Karpas-422 (cell line): ENCODE results near the gene SECISBP2L. TPM values are rescaled to one million over a fixed set of nuclear protein-coding genes. Genes with fewer than 3 reads are reported as not detected.

Experiments
- DNase-seq: peaks from one replicate; pipeline ENCODE4 v3.0.0-alpha.2; 2015
- H2AFZ ChIP-seq: fragments of 200-600 bp; sonication (generic); 2 replicates; pipeline ENCODE4 v1.6.1; 2014; ENCODE audit warnings: antibody characterized with exemption, low read length, mixed read lengths
- H3K27ac ChIP-seq: fragments of 200-600 bp; sonication (generic); 2 replicates; pipeline ENCODE4 v1.5.1; 2014; ENCODE audit warnings: mild to moderate bottlenecking, low read length, moderate library complexity
- H3K27me3 ChIP-seq: fragments of 200-600 bp; sonication (generic); 2 replicates; pipeline ENCODE4 v1.6.1; 2014; ENCODE audit warnings: low read length, mixed read lengths
- H3K36me3 ChIP-seq: fragments of 200-600 bp; sonication (generic); 2 replicates; pipeline ENCODE4 v1.6.1; 2014; ENCODE audit warnings: low read length, mixed read lengths; ENCODE audit not compliant: insufficient read depth
- H3K4me1 ChIP-seq: fragments of 200-600 bp; sonication (generic); 2 replicates; pipeline ENCODE4 v1.6.1; 2014; ENCODE audit warnings: mild to moderate bottlenecking, low read length, mixed read lengths
- H3K4me2 ChIP-seq: fragments of 200-600 bp; sonication (generic); 2 replicates; pipeline ENCODE4 v1.6.1; 2014; ENCODE audit warnings: low read length, low read depth, mild to moderate bottlenecking; ENCODE audit not compliant: poor library complexity, severe bottlenecking
- H3K4me3 ChIP-seq: fragments of 200-600 bp; sonication (generic); 2 replicates; pipeline ENCODE4 v1.5.1; 2014; ENCODE audit warnings: mild to moderate bottlenecking, antibody characterized with exemption, low read length, mixed read lengths
- H3K79me2 ChIP-seq: fragments of 200-600 bp; sonication (generic); 2 replicates; pipeline ENCODE4 v1.6.1; 2014; ENCODE audit warnings: mild to moderate bottlenecking, low read length, mixed read lengths
- H3K9ac ChIP-seq: fragments of 200-600 bp; sonication (generic); 2 replicates; pipeline ENCODE4 v1.6.0; 2014; ENCODE audit warnings: low read length
- H3K9me2 ChIP-seq: fragments of 200-600 bp; sonication (generic), shearing (Covaris generic); replicated peaks from 2 replicates; pipeline ENCODE4 v1.6.0; 2014; ENCODE audit warnings: mild to moderate bottlenecking, low read length, moderate library complexity; ENCODE audit not compliant: insufficient read depth
- H3K9me3 ChIP-seq: fragments of 300-700, 200-600 bp; sonication (generic); 2 replicates; pipeline ENCODE4 v1.6.1; 2014; ENCODE audit warnings: low read length, mixed read lengths
- H4K20me1 ChIP-seq: fragments of 200-600 bp; sonication (generic); 2 replicates; pipeline ENCODE4 v1.6.1; 2014; ENCODE audit warnings: mild to moderate bottlenecking, antibody characterized with exemption, low read length, low read depth; ENCODE audit not compliant: insufficient read depth
- total RNA-seq: library from RNA; depleted of rRNA; stranded (reverse); fragments of >200 nt; shearing (Covaris generic); gene quantifications from 2 replicates; pipeline ENCODE4 v1.2.3, GENCODE V29; 2014; ENCODE audit warnings: low replicate concordance; rRNA removed

Gene SECISBP2L, protein sequence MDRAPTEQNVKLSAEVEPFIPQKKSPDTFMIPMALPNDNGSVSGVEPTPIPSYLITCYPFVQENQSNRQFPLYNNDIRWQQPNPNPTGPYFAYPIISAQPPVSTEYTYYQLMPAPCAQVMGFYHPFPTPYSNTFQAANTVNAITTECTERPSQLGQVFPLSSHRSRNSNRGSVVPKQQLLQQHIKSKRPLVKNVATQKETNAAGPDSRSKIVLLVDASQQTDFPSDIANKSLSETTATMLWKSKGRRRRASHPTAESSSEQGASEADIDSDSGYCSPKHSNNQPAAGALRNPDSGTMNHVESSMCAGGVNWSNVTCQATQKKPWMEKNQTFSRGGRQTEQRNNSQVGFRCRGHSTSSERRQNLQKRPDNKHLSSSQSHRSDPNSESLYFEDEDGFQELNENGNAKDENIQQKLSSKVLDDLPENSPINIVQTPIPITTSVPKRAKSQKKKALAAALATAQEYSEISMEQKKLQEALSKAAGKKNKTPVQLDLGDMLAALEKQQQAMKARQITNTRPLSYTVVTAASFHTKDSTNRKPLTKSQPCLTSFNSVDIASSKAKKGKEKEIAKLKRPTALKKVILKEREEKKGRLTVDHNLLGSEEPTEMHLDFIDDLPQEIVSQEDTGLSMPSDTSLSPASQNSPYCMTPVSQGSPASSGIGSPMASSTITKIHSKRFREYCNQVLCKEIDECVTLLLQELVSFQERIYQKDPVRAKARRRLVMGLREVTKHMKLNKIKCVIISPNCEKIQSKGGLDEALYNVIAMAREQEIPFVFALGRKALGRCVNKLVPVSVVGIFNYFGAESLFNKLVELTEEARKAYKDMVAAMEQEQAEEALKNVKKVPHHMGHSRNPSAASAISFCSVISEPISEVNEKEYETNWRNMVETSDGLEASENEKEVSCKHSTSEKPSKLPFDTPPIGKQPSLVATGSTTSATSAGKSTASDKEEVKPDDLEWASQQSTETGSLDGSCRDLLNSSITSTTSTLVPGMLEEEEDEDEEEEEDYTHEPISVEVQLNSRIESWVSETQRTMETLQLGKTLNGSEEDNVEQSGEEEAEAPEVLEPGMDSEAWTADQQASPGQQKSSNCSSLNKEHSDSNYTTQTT
- 16.3 and 28.7 TPM in 2 replicates for total RNA-seq

DNA sequence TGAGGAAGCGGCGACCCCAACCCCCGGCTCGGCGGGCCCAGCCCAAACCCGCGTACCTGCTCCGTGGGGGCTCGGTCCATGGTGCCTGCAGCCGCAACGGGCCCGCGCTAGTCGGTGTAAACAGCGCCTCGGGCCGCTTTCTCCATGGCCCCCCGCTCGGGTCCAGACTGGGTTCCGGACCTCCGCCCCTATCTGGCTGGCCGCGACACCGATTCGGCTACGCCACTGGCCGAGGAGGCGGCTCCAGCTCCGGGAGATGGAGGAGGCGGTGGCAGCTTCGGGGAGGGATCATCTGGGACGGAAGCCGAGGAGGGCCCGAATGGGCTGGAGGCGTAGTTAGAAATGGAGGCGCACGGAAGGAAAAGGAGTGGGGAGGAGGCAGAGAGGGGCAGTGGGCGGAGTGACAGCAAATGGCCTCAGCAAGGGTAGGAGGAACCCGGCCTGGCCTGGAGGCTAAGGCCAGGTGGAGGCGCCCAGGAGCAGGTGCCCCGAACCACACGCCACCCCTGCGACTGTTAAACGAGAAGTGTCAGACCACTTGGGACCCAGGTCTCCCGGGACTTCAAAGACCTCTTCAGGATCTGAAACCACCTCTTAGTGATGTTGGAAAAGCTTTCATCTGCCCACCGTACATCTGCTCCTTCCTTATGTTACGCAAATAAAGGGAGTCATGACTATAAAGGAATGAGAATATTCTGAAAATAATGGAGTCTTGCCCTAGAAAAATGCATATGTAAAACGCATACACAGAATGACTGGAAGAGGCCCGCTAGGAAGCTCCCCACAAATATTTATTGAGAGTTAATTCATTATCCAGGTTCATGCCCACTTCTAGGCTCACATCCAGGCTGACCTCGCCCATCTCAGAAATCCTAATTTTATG, at the start of gene SECISBP2L:
TSS of gene SECISBP2L (minus strand) at position 227 of the 883 bp plus-strand sequence. CDS start at position 80, 147 bp downstream.
- Histone ChIP-seq H3K4me2 (peak within 1 kb of the TSS; percentile 84), H3K4me3 (peak within 1 kb of the TSS; percentile 94), H3K4me1 (peaks cover 28% of the 10 kb centered on the region), H3K9me2 (no peaks in the 10 kb centered on the region), H4K20me1 (peaks cover 6% of the 10 kb centered on the region; the same call in 1 of the 2 replicates), H3K9ac (peak within 1 kb of the TSS; percentile 87), H2AFZ (peak within 1 kb of the TSS; percentile 74), H3K9me3 (no peaks in the 10 kb centered on the region), H3K36me3 (no peaks in the 10 kb centered on the region), H3K79me2 (peaks cover 37% of the 10 kb centered on the region), H3K27me3 (no peaks in the 10 kb centered on the region), H3K27ac (peak within 1 kb of the TSS; percentile 42; the same call in 1 of the 2 replicates)
- DNase-seq: peak; percentile 98

DNA sequence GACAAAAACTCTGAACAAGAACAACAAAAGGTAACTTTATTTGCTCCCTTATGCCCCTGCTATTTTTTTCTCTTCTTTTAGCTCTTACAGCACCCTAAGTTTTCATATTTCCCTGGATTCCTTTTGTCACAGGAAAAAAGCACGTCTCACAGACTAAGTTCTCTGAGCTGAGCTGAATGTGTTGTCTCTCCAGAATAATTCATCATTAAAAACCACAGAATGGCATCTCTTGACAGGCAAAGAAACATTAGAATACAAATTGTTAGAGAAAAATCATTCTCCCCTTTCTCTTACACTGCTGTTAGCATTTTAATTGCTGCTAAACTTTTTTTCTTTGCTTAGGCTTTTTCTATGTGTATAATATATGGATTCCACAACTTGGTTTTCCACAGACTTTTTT, 48.7 kb upstream of the SECISBP2L start:
- H3K9ac ChIP-seq: no peak overlapping the region
- H3K36me3 ChIP-seq: 0 out of 2 replicates have a peak, but pooled peaks cover 3% of the 10 kb centered on the region
- no peaks in the 10 kb centered on the region for H3K4me1 ChIP-seq
- H2AFZ ChIP-seq: no peak overlapping the region
- no peaks in the 10 kb centered on the region for H3K9me3 ChIP-seq
- no peak overlapping the region for H3K27ac ChIP-seq
- H4K20me1 ChIP-seq: no peaks in the 10 kb centered on the region
- no peaks in the 10 kb centered on the region for H3K79me2 ChIP-seq
- no peaks in the 10 kb centered on the region for H3K9me2 ChIP-seq
- no peak overlapping the region for H3K4me3 ChIP-seq
- DNase-seq: no peak
- H3K4me2 ChIP-seq: no peak overlapping the region
- H3K27me3 ChIP-seq: no peaks in the 10 kb centered on the region

DNA sequence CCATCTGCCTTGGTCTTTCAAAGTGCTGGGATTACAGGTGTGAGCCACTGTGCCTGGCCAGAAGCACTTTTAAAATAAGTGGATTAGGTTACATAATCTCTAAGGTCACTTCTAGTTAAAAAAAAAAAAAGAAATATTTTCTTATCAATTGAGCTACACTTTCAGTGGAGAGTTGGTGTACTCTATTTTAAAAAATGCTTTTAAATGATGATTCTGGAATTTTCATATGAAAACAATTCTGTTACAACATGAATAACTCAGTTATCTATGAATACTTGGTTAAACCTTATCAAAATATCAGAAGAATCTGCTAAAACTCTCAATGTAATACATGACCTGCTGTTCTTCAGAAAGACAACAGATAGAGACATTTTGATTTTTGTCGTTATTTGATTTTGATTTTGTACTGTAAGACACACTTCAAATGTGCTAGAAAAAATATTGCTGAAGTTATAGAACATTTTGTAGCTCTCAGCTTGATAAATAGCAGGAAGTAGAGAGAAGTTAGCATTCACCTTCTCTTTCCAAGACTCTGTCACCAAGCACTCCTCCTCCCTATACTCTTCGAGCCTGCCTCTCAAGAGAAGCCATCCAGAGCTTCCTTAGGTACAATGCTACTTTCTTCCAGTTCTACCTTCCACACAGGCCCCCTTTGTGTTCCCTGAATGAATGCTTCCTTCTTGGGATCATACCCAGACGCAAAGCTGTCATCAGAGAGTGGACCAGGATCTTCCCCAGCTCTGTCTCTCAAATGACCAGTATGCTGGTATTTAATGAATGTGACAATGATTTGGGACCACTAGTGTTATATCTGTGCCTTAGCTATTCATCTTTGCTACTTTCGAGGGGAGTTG, 47.2 kb upstream of the SECISBP2L start:
- Histone ChIP-seq H3K27me3 (no peaks in the 10 kb centered on the region), H3K4me2 (no peak overlapping the region), H3K4me3 (no peak overlapping the region), H4K20me1 (no peaks in the 10 kb centered on the region), H3K4me1 (no peaks in the 10 kb centered on the region), H2AFZ (no peak overlapping the region), H3K9me2 (no peaks in the 10 kb centered on the region), H3K79me2 (no peaks in the 10 kb centered on the region), H3K27ac (no peak overlapping the region), H3K9me3 (no peaks in the 10 kb centered on the region), H3K36me3 (no peaks in the 10 kb centered on the region), H3K9ac (no peak overlapping the region)
- no peak for DNase-seq

DNA sequence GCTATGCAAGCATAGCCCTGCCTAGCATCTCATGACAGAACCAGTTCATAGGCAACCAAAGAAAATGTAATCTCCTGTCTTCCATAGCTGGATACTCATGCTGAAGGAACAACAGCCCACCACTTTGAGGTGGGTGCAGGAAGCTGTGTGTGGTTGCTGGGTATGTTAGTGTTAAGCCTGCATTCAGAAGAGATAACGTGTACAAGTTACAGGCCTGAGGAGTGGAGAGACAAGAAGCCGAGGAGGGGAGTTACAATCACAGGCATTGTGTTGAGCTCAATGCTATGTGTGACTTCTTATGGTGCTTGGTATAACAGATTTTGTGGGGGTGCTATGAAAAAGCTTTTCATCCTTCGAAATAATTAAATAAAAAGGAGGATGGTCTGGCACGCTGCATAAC, 42.8 kb upstream of the SECISBP2L start:
- Histone ChIP-seq H3K79me2 (no peaks in the 10 kb centered on the region), H3K4me2 (no peak overlapping the region), H3K9ac (no peak overlapping the region), H3K36me3 (no peaks in the 10 kb centered on the region), H3K9me3 (no peaks in the 10 kb centered on the region), H3K27me3 (no peaks in the 10 kb centered on the region), H3K27ac (no peak overlapping the region), H3K4me1 (no peaks in the 10 kb centered on the region), H4K20me1 (no peaks in the 10 kb centered on the region), H2AFZ (no peak overlapping the region), H3K9me2 (no peaks in the 10 kb centered on the region), H3K4me3 (no peak overlapping the region)
- no peak for DNase-seq

DNA sequence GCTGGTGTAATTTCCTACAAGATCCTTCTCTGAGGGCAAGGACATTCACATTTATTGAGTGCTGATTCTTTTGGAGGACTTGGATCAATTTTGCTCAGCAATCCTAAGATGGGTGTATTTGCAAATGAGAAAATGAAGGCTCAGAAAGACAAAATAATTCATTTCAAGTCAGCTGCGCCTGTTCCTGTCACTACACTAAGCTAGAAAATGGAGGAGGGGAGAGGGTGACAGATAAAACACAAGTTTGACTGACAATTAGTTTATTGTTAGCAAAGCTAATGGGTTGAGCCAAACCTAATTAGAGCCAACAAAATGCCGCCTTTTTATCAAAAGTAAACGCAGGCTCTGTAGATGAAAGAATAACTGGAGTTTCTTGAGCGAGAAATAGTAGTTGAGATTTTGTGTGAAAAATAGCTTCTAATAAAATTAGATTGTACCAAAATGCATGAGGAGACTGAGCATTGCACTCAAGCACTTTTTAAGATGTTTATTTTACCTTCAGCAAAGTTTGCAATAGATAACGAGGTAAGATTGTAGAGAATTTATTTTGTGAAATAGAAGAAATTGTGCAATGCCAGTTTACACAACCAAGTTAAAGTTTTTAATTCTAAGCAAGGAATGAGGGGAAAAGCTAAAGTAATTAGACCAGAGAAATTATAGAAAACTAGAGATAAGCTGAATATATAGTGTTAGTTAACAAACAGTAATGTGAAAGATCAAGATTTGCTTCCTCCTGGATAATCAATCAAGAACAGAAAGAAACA, 39.6 kb upstream of the SECISBP2L start:
- Histone ChIP-seq H3K4me3 (no peak overlapping the region), H3K27me3 (no peaks in the 10 kb centered on the region), H2AFZ (no peak overlapping the region), H3K27ac (no peak overlapping the region), H3K9ac (no peak overlapping the region), H3K79me2 (no peaks in the 10 kb centered on the region), H3K4me2 (no peak overlapping the region), H4K20me1 (no peaks in the 10 kb centered on the region), H3K9me3 (no peaks in the 10 kb centered on the region), H3K36me3 (no peaks in the 10 kb centered on the region), H3K4me1 (no peaks in the 10 kb centered on the region), H3K9me2 (no peaks in the 10 kb centered on the region)
- no peak for DNase-seq

DNA sequence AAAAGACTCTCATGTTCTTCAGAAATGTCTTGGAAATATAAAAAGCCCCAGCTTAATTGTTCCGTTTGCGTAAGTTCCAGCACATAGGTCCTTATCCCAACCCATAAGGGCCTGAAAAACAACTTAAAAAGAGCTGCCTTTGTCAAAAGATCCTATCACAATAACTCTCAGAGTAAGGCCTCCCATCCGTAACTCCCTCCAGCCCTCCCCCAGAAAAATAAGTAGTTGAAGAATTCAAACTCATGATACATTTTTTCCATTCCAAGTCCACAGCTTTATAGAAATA, 38.0 kb upstream of the SECISBP2L start:
- no peak overlapping the region for H3K4me3 ChIP-seq
- no peak overlapping the region for H3K9ac ChIP-seq
- H3K27ac ChIP-seq: no peak overlapping the region
- no peaks in the 10 kb centered on the region for H3K9me2 ChIP-seq
- H2AFZ ChIP-seq: no peak overlapping the region
- no peaks in the 10 kb centered on the region for H3K79me2 ChIP-seq
- H3K27me3 ChIP-seq: no peaks in the 10 kb centered on the region
- no peaks in the 10 kb centered on the region for H4K20me1 ChIP-seq
- no peaks in the 10 kb centered on the region for H3K4me1 ChIP-seq
- DNase-seq: no peak
- H3K36me3 ChIP-seq: no peaks in the 10 kb centered on the region
- H3K4me2 ChIP-seq: no peak overlapping the region
- H3K9me3 ChIP-seq: no peaks in the 10 kb centered on the region
